GM13976 (cell line): Measurements from ENCODE around the gene TAPBP.
"Not testable (repeated sequence)": the region's sequence is repeated elsewhere in the genome, so short reads cannot be mapped to it uniquely, and the experiment has no call there.

Source experiments
- DNase-seq: peaks from one replicate; pipeline ENCODE4 v3.0.0; 2012; ENCODE audit warnings: low spot score
- in situ Hi-C: fragments of 300-500 bp; cut with MboI; formaldehyde crosslinking; loops from one replicate; pipeline ENCODE4 v1.12.0; 2022; ENCODE audit warnings: low sequenced_read_pairs, mixed read lengths, inconsistent platforms; ENCODE audit not compliant: unreplicated experiment
- TF ChIP-seq, protein P1 (sequence below): IDR thresholded peaks from 2 replicates; pipeline ENCODE4 v1.5.1; 2012; ENCODE audit warnings: borderline replicate concordance, mild to moderate bottlenecking; ENCODE audit not compliant: insufficient read depth; ENCODE audit errors: extremely low read depth, missing control alignments, control extremely low read depth

TAPBP gene

GRCh38 chr6:33344701-33345697, 31.1 kb upstream of the TAPBP start:
- in situ Hi-C loops: no loop called here
- TF ChIP-seq, protein P1, sequence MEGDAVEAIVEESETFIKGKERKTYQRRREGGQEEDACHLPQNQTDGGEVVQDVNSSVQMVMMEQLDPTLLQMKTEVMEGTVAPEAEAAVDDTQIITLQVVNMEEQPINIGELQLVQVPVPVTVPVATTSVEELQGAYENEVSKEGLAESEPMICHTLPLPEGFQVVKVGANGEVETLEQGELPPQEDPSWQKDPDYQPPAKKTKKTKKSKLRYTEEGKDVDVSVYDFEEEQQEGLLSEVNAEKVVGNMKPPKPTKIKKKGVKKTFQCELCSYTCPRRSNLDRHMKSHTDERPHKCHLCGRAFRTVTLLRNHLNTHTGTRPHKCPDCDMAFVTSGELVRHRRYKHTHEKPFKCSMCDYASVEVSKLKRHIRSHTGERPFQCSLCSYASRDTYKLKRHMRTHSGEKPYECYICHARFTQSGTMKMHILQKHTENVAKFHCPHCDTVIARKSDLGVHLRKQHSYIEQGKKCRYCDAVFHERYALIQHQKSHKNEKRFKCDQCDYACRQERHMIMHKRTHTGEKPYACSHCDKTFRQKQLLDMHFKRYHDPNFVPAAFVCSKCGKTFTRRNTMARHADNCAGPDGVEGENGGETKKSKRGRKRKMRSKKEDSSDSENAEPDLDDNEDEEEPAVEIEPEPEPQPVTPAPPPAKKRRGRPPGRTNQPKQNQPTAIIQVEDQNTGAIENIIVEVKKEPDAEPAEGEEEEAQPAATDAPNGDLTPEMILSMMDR: peak; percentile 25
- DNase-seq: peak; percentile 67

DNA sequence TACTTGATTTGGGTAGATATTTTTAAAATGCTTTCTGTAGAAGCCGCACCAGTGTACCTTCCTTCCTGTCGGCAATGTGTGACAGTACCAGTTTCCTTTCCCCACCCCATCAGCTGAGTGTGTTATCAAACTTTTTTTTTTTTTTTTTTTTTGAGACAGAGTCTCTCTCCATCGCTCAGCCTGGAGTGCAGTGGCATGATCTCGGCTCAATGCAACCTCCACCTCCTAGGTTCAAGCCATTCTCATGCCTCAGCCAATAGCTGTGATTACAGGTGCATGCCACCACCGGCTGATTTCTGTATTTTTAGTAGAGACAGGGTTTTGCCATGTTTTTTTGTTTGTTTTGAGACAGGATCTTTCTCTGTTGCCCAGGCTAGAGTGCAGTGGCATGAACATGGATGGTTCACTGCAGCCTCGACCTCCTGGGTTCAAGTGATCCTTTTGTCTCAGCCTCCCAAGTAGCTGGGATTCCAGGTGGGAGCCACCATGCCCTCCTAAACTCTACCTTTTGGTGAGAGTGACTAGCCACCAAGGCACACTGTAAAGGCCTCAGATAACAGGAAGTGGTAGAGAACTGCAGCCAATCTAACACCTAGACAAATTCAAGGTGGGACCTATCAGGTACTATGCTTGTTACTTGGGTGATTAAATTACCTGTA, 30.2 kb upstream of the TAPBP start:
- in situ Hi-C loops: no loop called here
- no peak for DNase-seq
- TF ChIP-seq, protein P1: no peak

DNA sequence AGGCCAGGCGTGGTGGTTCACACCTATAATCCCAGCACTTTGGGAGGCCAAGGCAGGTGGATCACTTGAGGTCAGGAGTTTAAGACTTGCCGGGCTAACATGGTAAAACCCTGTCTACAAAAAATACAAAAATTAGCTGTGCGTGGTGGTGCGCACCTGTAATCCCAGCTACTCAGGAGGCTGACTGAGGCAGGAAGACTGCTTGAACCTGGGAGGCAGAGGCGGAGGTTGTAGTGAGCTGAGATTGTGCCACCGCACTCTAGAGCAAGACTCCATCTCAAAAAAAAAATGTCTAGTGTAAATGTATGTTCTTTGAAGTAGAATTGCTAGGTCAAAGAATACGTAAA, 29.7 kb upstream of the TAPBP start:
- in situ Hi-C loops, DNase-seq: not testable (repeated sequence)

- in situ Hi-C loops: no loop called here
- TF ChIP-seq, protein P1: no peak
- no peak for DNase-seq
These were observed 25.3 kb upstream of the TAPBP start for GRCh38 chr6:33339193-33339592.

GRCh38 chr6:33336495-33336894, 22.6 kb upstream of the TAPBP start:
- no peak for DNase-seq
- in situ Hi-C loops: no loop called here
- TF ChIP-seq, protein P1: no peak

GRCh38 chr6:33335916-33336315, 22.0 kb upstream of the TAPBP start:
- in situ Hi-C loops: no loop called here
- TF ChIP-seq, protein P1: no peak
- DNase-seq: no peak

DNA sequence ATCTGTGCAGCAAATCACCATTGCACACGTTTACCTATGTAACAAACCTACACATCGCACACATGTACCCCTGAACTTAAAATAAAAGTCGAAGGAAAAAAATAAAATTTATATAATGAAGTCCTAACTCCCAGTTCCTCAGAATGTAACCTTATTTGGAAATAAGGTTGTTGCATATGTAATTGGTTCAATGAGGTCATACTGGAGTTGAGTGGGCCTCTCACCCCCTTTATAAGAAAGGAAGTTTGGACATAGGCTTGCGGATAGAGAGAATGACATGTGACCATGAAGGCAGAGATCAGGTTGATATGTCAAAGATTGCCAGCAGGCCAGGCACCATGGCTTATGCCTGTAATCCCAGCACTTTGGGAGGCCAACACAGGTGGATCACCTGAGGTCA, 19.8 kb upstream of the TAPBP start:
- TF ChIP-seq, protein P1: no peak
- DNase-seq: peak; percentile 0
- in situ Hi-C loops: no loop called here
